ENCODE data around the gene CCDC167.

The CCDC167 gene

DNA sequence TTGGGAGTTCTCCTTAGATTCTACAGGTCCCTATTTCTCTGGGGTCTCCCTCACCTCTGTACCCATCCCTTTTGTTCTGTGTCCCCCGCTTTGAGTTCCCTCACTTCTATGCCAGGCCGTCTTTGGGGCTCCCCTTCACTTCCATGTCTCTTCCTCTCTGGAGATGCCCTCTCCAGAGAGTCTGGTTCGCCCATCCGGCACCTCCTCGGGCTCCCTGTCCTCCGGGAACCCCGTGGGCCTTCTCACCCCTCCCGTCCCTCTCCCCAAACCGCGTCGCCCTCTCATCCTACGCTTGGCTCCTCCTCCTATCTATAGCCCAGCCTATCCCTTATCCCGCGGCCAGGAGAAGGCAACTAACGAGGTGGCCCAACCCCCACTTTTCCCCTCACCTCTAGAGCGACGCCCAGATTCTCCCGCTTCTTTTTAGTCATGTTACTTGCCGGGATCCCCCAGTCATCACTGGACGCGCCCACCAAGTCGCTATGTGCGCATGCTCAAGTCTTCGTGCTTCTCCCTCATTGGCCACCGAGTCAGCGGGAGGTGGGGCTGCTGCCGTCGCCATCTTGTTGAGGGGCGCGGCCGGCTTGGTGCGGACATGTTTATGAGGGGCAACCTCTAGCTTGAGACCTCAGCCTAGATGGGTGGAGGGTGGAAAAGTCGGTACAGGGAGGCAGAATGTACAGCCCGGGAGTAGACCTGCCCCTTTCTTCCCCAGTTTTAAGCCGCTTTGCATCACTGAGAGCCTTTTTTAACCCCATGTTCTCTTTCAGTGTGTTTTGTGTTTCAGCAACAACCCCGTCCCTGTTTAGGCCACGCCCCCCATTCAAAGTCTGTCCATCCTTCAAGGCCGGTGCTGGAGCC lies at the start of gene CCDC167:
Gene CCDC167 (minus strand): TSS at position 461 of the 861 bp plus-strand sequence. CDS start 30 bp downstream, at position 431.
- H3K27ac ChIP-seq (ENCODE audit: low read length), result peak within 1 kb of the TSS; percentile 78
- no peaks in the 10 kb centered on the region for H3K27me3 ChIP-seq (ENCODE audit: low read depth, low read length)
- H3K4me3 ChIP-seq (ENCODE audit: low read depth in 1 of 2, low read length in 2 of 2), result peak within 1 kb of the TSS; percentile 79 to 91
- H3K9me3 ChIP-seq (ENCODE audit: control insufficient read depth in 1 of 2, low read length in 2 of 2), result no peaks in the 10 kb centered on the region
- H3K36me3 ChIP-seq (ENCODE audit: control insufficient read depth in 1 of 2, insufficient read depth in 2 of 2, low read length in 2 of 2), result no peaks in the 10 kb centered on the region
- H3K4me1 ChIP-seq (ENCODE audit: control insufficient read depth in 1 of 2, insufficient read depth in 2 of 2, low read length in 2 of 2), result peaks cover 6 to 8% of the 10 kb centered on the region in 2 donors

DNA sequence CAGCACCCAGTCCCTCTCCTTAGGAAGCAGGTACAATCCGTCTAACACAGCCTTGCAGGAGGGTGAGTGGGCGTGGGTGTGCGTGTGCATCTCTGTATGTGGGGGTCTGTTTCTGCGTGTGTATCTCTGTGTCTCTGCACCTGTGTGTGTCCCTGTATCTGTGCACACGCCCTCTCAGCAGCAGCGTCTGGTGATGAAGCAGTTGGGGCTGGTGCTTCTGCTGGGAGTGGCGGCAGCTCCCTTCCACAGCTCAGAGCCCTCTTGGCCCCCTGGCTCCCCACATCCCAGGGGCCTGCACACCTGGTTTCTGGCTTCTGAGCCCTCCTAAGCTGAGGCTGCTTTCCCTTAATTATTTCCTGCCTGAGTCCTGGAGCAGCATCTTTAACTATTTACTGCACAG lies 49.5 kb upstream of the CCDC167 start:
- no peak overlapping the region for H3K4me3 ChIP-seq (ENCODE audit: low read depth in 1 of 2, low read length in 2 of 2)
- H3K27ac ChIP-seq (ENCODE audit: low read length), result no peak overlapping the region
- no peaks in the 10 kb centered on the region for H3K9me3 ChIP-seq (ENCODE audit: control insufficient read depth in 1 of 2, low read length in 2 of 2)

DNA sequence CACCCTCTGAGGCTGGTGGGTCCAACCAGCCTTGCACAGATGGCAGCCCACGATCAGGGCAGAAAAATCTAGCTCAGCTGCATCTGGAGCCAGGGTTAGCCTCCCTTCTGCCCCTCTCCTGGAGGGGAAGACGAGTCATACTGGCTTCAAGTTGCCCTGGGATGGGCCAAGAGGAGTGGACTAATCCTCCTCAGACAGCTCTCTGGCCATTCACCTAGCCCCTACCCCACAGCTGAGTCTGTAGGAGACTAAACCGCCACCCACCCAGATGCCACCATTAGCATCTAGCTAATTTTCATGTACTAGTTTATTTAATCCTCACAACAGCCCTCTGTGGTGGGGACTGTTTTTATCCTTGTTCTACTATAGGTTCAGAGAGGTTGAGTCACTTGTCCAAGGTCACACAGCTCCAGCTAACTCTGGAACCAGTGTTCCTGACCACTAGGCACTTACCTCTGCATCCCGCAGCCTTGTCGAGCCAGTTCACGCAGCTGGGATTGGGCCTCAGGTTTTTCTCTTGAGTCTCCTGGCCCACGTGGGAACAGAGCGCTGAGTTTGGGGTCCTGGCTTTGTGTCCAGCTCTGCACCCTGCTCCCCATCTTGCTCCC lies 48.5 kb upstream of the CCDC167 start:
- Histone ChIP-seq H3K27ac (ENCODE audit: low read length) (no peak overlapping the region), H3K36me3 (ENCODE audit: control insufficient read depth in 1 of 2, insufficient read depth in 2 of 2, low read length in 2 of 2) (no peaks in the 10 kb centered on the region), H3K4me1 (ENCODE audit: control insufficient read depth in 1 of 2, insufficient read depth in 2 of 2, low read length in 2 of 2) (peaks cover 0 to 16% of the 10 kb centered on the region in 2 donors), H3K4me3 (ENCODE audit: low read depth in 1 of 2, low read length in 2 of 2) (no peak overlapping the region), H3K27me3 (ENCODE audit: low read depth, low read length) (no peaks in the 10 kb centered on the region), H3K9me3 (ENCODE audit: control insufficient read depth in 1 of 2, low read length in 2 of 2) (no peaks in the 10 kb centered on the region)

More for the DNA sequence above, 49.5 kb upstream of the CCDC167 start:
- no peaks in the 10 kb centered on the region for H3K27me3 ChIP-seq (ENCODE audit: low read depth, low read length)
- peaks cover 0 to 20% of the 10 kb centered on the region in 2 donors for H3K4me1 ChIP-seq (ENCODE audit: control insufficient read depth in 1 of 2, insufficient read depth in 2 of 2, low read length in 2 of 2)
- no peaks in the 10 kb centered on the region for H3K36me3 ChIP-seq (ENCODE audit: control insufficient read depth in 1 of 2, insufficient read depth in 2 of 2, low read length in 2 of 2)

DNA sequence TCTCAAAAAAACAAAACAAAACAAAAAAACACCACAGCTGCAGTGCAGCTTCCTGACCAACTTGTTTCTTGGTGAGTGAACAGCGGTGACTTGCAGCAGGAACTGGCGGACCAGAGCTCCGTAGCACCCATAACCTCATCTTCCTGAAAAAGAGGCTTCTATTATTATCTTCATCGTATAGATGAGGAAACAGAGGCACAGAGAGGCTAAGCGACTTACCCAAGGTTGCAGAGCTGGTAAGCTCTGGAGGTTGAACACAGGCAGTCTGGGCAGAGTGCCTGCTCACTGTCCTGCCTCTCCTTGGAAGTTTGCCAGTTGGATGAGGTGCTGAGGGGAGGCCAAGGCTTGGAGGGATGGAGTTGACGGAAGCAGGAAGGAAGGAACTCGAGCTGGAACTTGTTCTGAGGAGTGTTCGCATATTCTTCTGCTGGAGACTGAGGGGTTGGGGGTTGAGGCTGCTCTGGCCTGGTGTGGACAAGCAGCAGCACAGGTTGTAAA lies 47.9 kb upstream of the CCDC167 start:
- H3K4me3 ChIP-seq (ENCODE audit: low read depth in 1 of 2, low read length in 2 of 2), result no peak overlapping the region
- H3K4me1 ChIP-seq (ENCODE audit: control insufficient read depth in 1 of 2, insufficient read depth in 2 of 2, low read length in 2 of 2), result peaks cover 0 to 16% of the 10 kb centered on the region in 2 donors
- H3K27ac ChIP-seq (ENCODE audit: low read length), result no peak overlapping the region
- no peaks in the 10 kb centered on the region for H3K9me3 ChIP-seq (ENCODE audit: control insufficient read depth in 1 of 2, low read length in 2 of 2)
- no peaks in the 10 kb centered on the region for H3K36me3 ChIP-seq (ENCODE audit: control insufficient read depth in 1 of 2, insufficient read depth in 2 of 2, low read length in 2 of 2)
- H3K27me3 ChIP-seq (ENCODE audit: low read depth, low read length), result no peaks in the 10 kb centered on the region

DNA sequence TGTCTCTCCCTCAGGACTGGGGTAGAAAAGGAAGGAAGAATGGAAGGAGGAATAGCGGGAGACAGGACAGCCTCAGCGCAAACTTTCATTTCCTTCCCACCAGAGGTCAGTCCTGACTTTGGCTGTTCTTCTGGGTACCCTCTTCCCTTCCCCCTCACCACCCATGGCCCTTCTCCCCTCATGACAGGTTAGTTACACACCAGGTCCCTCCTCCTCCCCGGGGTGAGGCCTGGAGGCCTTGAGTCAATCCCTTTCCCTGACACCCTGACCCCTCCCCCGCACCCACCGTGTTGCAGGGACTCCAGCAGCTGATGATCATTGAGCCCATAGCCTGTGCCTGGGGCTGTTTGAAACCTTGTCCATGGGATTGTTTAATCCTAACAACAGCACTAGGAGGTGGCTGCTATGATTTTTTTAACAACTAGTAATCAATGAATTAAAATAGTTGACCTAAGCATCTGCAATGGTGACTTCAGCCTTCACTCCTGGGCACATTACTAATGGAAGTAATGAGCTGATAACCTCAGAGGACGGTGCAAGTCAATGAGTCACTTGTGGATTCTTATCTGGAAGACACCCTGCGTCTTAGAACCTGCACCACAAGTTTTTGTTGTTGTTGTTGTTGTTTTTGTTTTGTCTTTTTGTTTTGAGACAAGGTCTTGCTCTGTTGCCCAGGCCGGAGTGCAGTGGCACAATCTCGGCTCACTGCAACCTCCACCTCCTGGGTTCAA lies 46.6 kb upstream of the CCDC167 start:
- H3K4me3 ChIP-seq (ENCODE audit: low read depth in 1 of 2, low read length in 2 of 2), result no peak overlapping the region
- no peaks in the 10 kb centered on the region for H3K36me3 ChIP-seq (ENCODE audit: control insufficient read depth in 1 of 2, insufficient read depth in 2 of 2, low read length in 2 of 2)
- H3K4me1 ChIP-seq (ENCODE audit: control insufficient read depth in 1 of 2, insufficient read depth in 2 of 2, low read length in 2 of 2), result peaks cover 0 to 5% of the 10 kb centered on the region in 2 donors
- no peaks in the 10 kb centered on the region for H3K27me3 ChIP-seq (ENCODE audit: low read depth, low read length)
- no peak overlapping the region for H3K27ac ChIP-seq (ENCODE audit: low read length)
- H3K9me3 ChIP-seq (ENCODE audit: control insufficient read depth in 1 of 2, low read length in 2 of 2), result no peaks in the 10 kb centered on the region

DNA sequence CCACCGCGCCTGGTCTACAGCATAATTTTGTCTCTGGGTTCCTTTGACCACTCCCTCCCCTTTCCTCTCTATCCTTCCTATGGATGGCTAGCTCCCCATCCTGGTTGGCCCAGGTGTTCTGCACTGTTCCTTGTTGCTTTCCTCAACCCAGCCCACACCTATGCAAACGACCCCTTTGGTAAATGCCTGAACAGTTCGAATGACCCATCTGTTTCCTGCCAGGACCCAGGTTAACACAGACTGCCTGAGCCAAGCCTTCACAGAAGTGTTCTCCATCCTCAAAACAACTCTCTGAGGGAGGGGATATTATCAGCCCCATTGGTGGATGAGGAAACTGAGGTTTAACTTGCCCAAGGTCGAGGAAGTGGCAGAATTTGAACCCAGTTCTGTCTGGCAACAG lies 44.8 kb upstream of the CCDC167 start:
- Histone ChIP-seq H3K27me3 (ENCODE audit: low read depth, low read length) (no peaks in the 10 kb centered on the region), H3K36me3 (ENCODE audit: control insufficient read depth in 1 of 2, insufficient read depth in 2 of 2, low read length in 2 of 2) (no peaks in the 10 kb centered on the region), H3K27ac (ENCODE audit: low read length) (no peak overlapping the region), H3K4me3 (ENCODE audit: low read depth in 1 of 2, low read length in 2 of 2) (no peak overlapping the region), H3K9me3 (ENCODE audit: control insufficient read depth in 1 of 2, low read length in 2 of 2) (no peaks in the 10 kb centered on the region), H3K4me1 (ENCODE audit: control insufficient read depth in 1 of 2, insufficient read depth in 2 of 2, low read length in 2 of 2) (no peaks in the 10 kb centered on the region)

DNA sequence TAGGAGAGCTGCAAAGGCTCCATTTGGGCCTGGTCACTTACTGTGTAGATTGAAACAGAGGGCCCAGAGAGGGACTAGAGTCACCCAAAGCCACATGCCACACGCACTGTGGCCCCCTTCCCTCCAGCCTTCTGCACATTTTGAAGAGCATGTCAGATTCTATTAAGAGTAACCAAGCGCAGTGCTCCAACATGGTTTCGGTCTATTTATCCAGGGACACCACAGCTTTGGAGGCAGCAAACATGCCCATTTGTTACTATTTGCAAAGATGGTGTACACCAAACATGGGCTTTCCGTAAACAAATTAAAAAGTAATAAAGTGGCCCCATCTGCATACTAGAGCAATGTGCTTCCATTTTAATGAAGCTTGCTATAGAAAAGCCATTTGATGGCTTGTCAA lies 43.7 kb upstream of the CCDC167 start:
- no peak overlapping the region for H3K4me3 ChIP-seq (ENCODE audit: low read depth in 1 of 2, low read length in 2 of 2)
- no peaks in the 10 kb centered on the region for H3K27me3 ChIP-seq (ENCODE audit: low read depth, low read length)
- no peaks in the 10 kb centered on the region for H3K9me3 ChIP-seq (ENCODE audit: control insufficient read depth in 1 of 2, low read length in 2 of 2)
- no peaks in the 10 kb centered on the region for H3K4me1 ChIP-seq (ENCODE audit: control insufficient read depth in 1 of 2, insufficient read depth in 2 of 2, low read length in 2 of 2)
- H3K36me3 ChIP-seq (ENCODE audit: control insufficient read depth in 1 of 2, insufficient read depth in 2 of 2, low read length in 2 of 2), result no peaks in the 10 kb centered on the region
- H3K27ac ChIP-seq (ENCODE audit: low read length), result no peak overlapping the region

DNA sequence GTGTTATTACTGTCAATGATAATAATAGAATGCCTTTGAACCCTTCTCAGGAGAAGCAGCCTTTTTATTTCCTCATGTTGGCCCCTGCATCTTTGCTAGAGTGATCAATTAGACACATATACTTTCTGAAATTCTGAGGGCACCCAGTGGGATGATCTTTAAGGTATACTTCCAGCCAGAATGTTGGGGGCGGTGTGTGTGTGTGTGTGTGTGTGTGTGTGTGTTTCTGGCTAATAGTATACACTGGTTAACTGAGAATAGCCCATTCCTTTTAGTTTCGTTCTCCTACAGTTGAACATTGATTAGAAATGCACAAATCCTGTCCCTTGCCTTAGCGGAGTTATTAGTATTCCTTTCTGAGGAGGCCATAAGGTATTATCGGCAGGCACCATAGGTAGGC lies 41.7 kb upstream of the CCDC167 start:
- H3K4me3 ChIP-seq (ENCODE audit: low read depth in 1 of 2, low read length in 2 of 2), result no peak overlapping the region
- peaks cover 0 to 4% of the 10 kb centered on the region in 2 donors for H3K4me1 ChIP-seq (ENCODE audit: control insufficient read depth in 1 of 2, insufficient read depth in 2 of 2, low read length in 2 of 2)
- H3K27me3 ChIP-seq (ENCODE audit: low read depth, low read length), result peaks cover 8% of the 10 kb centered on the region
- no peaks in the 10 kb centered on the region for H3K9me3 ChIP-seq (ENCODE audit: control insufficient read depth in 1 of 2, low read length in 2 of 2)
- H3K27ac ChIP-seq (ENCODE audit: low read length), result no peak overlapping the region
- no peaks in the 10 kb centered on the region for H3K36me3 ChIP-seq (ENCODE audit: control insufficient read depth in 1 of 2, insufficient read depth in 2 of 2, low read length in 2 of 2)

DNA sequence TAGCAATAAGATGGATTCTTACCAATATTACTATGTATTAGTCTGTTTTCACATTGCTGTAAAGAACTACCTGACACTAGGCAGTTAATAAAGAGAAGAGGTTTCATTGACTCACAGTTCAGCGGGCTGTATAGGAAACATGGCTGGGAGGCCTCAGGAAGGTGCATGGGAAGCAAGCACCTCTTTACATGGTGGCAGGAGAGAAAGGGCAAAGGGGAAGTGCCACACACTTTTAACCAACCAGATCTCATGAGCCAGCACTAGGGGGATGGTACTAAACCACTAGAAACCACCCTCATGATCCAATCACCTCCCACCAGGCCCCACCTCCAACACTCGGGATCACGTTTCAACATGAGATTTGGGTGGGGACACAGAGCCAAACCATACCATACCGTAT lies 40.7 kb upstream of the CCDC167 start:
- Histone ChIP-seq H3K27me3 (ENCODE audit: low read depth, low read length) (peaks cover 18% of the 10 kb centered on the region), H3K36me3 (ENCODE audit: control insufficient read depth in 1 of 2, insufficient read depth in 2 of 2, low read length in 2 of 2) (no peaks in the 10 kb centered on the region), H3K4me1 (ENCODE audit: control insufficient read depth in 1 of 2, insufficient read depth in 2 of 2, low read length in 2 of 2) (peaks cover 0 to 14% of the 10 kb centered on the region in 2 donors), H3K9me3 (ENCODE audit: control insufficient read depth in 1 of 2, low read length in 2 of 2) (no peaks in the 10 kb centered on the region), H3K4me3 (ENCODE audit: low read depth in 1 of 2, low read length in 2 of 2) (no peak overlapping the region), H3K27ac (ENCODE audit: low read length) (no peak overlapping the region)

DNA sequence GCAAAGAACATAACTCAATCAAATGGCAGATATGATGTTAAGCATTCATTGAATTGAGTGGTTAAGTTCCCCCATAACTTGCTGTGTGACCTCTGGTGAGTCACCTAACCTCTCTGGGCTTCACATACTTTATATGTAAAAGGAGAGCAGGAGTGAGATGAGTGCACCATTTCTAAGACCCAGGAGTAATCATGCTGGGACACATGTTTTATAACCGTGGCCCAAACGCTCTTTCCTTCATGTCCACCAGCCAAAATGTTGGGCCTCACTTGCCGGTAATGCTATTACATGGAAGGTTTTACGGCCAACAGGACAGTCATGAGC lies 40.3 kb upstream of the CCDC167 start:
- Histone ChIP-seq H3K4me3 (ENCODE audit: low read depth in 1 of 2, low read length in 2 of 2) (no peak overlapping the region), H3K9me3 (ENCODE audit: control insufficient read depth in 1 of 2, low read length in 2 of 2) (no peaks in the 10 kb centered on the region), H3K4me1 (ENCODE audit: control insufficient read depth in 1 of 2, insufficient read depth in 2 of 2, low read length in 2 of 2) (peaks cover 0 to 15% of the 10 kb centered on the region in 2 donors), H3K27me3 (ENCODE audit: low read depth, low read length) (peaks cover 22% of the 10 kb centered on the region), H3K27ac (ENCODE audit: low read length) (no peak overlapping the region), H3K36me3 (ENCODE audit: control insufficient read depth in 1 of 2, insufficient read depth in 2 of 2, low read length in 2 of 2) (no peaks in the 10 kb centered on the region)
